ENCODE measurements around the gene POU4F2. TPM values are rescaled to one million over a fixed set of nuclear protein-coding genes. Genes with fewer than 3 reads are reported as not detected.

Gene POU4F2
- total RNA-seq, 1 experiment from 2014 or later = not detected

GRCh38 chr4:146638333-146638785, 334 bp upstream of the POU4F2 start:
- H3K4me1 Mint-ChIP-seq (ENCODE audit: insufficient read depth, unreplicated experiment) = peaks cover 5% of the 10 kb centered on the region
- H3K27ac Mint-ChIP-seq (ENCODE audit: low read depth, unreplicated experiment) = no peak overlapping the region
- ChIA-PET CTCF (no interaction called here), POLR2A (no interaction called here)
- peaks cover 7% of the 10 kb centered on the region for H3K9me3 Mint-ChIP-seq (ENCODE audit: unreplicated experiment)
- intact Hi-C loops (cut with micrococcal nuclease) = loop anchor here (10.0 kb wide), 1 partner anchor 114 kb away; the partner anchor contains the start of gene SLC10A7
- no peaks in the 10 kb centered on the region for H3K36me3 Mint-ChIP-seq (ENCODE audit: insufficient read depth, unreplicated experiment)
- no peak for TF ChIP-seq CTCF (IDR thresholded peaks at IDR 0.05; ENCODE audit: unreplicated experiment)
- H3K4me3 Mint-ChIP-seq (ENCODE audit: unreplicated experiment) = no peak overlapping the region
- no TSS peak for BruUV-seq (replicated peaks)
- H3K27me3 Mint-ChIP-seq (ENCODE audit: insufficient read depth, unreplicated experiment) = peaks cover 63% of the 10 kb centered on the region
- no peak for DNase-seq (ENCODE audit: unreplicated experiment)

GRCh38 chr4:146639506-146639932, 826 bp downstream of the POU4F2 start:
- Mint-ChIP-seq H3K36me3 (ENCODE audit: insufficient read depth, unreplicated experiment) (no peaks in the 10 kb centered on the region), H3K4me3 (ENCODE audit: unreplicated experiment) (no peak overlapping the region), H3K27ac (ENCODE audit: low read depth, unreplicated experiment) (no peak overlapping the region), H3K27me3 (ENCODE audit: insufficient read depth, unreplicated experiment) (peaks cover 57% of the 10 kb centered on the region), H3K9me3 (ENCODE audit: unreplicated experiment) (peaks cover 7% of the 10 kb centered on the region), H3K4me1 (ENCODE audit: insufficient read depth, unreplicated experiment) (peaks cover 5% of the 10 kb centered on the region)
- POLR2A ChIA-PET = no interaction called here
- TF ChIP-seq CTCF (IDR thresholded peaks at IDR 0.05; ENCODE audit: unreplicated experiment) = no peak
- no peak for DNase-seq (ENCODE audit: unreplicated experiment)
- intact Hi-C loops (cut with micrococcal nuclease) = loop anchor here (10.0 kb wide), 1 partner anchor 115 kb away; the partner anchor contains the start of gene SLC10A7
- BruUV-seq (replicated peaks) = no TSS peak
- CTCF ChIA-PET = no interaction called here

- ChIA-PET CTCF (no interaction called here), POLR2A (no interaction called here)
- Mint-ChIP-seq H3K9me3 (ENCODE audit: unreplicated experiment) (peaks cover 7% of the 10 kb centered on the region), H3K36me3 (ENCODE audit: insufficient read depth, unreplicated experiment) (no peaks in the 10 kb centered on the region), H3K4me3 (ENCODE audit: unreplicated experiment) (no peak overlapping the region), H3K27me3 (ENCODE audit: insufficient read depth, unreplicated experiment) (peaks cover 57% of the 10 kb centered on the region), H3K4me1 (ENCODE audit: insufficient read depth, unreplicated experiment) (peaks cover 5% of the 10 kb centered on the region), H3K27ac (ENCODE audit: low read depth, unreplicated experiment) (no peak overlapping the region)
- no TSS peak for BruUV-seq (replicated peaks)
- intact Hi-C loops (cut with micrococcal nuclease) = no loop called here
- TF ChIP-seq CTCF (IDR thresholded peaks at IDR 0.05; ENCODE audit: unreplicated experiment) = no peak
- no peak for DNase-seq (ENCODE audit: unreplicated experiment)
These were observed 1.4 kb downstream of the POU4F2 start for GRCh38 chr4:146640021-146640464.

- DNase-seq (ENCODE audit: unreplicated experiment) = no peak
- TF ChIP-seq CTCF (IDR thresholded peaks at IDR 0.05; ENCODE audit: unreplicated experiment) = no peak
- H3K36me3 Mint-ChIP-seq (ENCODE audit: insufficient read depth, unreplicated experiment) = no peaks in the 10 kb centered on the region
- no peak overlapping the region for H3K27ac Mint-ChIP-seq (ENCODE audit: low read depth, unreplicated experiment)
- intact Hi-C loops (cut with micrococcal nuclease) = no loop called here
- POLR2A ChIA-PET = no interaction called here
- peaks cover 5% of the 10 kb centered on the region for H3K4me1 Mint-ChIP-seq (ENCODE audit: insufficient read depth, unreplicated experiment)
- H3K4me3 Mint-ChIP-seq (ENCODE audit: unreplicated experiment) = no peak overlapping the region
- H3K27me3 Mint-ChIP-seq (ENCODE audit: insufficient read depth, unreplicated experiment) = peaks cover 57% of the 10 kb centered on the region
- H3K9me3 Mint-ChIP-seq (ENCODE audit: unreplicated experiment) = peaks cover 7% of the 10 kb centered on the region
- no TSS peak for BruUV-seq (replicated peaks)
- CTCF ChIA-PET = interaction anchor here (0.6 kb wide), 2 partner anchors 98 to 126 kb away, joined by 3 to 8 read pairs; no protein-coding TSS in a partner anchor
These were observed 1.9 kb downstream of the POU4F2 start for GRCh38 chr4:146640465-146641061.

Measured in MCF 10A (cell line).